Measurements from ENCODE around the gene EHMT1. TPM values are rescaled to one million over a fixed set of nuclear protein-coding genes. Genes with fewer than 3 reads are reported as not detected.

The EHMT1 gene
- total and polyA plus RNA-seq, 2 donors (not counting 1 experiment from before 2014, with no cell fraction given) = 101 to 394 TPM

DNA sequence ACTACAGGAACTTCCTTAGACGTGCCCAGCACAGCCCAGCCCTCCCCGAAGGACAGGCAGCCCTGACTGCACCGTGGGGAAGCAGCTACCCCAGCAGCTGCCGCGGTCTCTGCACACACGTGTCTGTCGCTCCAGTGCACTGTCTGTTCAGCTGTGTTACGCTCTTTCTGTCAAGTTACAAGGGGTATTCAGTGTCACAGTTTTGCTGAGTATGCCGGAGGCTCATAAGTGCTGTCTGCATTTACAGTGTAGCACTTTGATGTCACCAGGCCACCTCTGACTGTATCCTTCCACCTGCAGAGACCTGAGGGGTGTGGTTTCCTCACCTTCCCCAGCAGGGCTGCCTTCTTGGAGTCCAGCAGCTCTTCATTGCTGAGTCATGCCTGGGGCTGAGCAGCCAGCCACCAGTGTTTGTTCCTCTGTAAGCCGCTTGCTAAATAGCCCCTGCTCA, 126.8 kb downstream of the EHMT1 start:
- Mint-ChIP-seq H3K27me3 (no peaks in the 10 kb centered on the region), H3K4me1 (peaks cover 57% of the 10 kb centered on the region), H3K4me3 (peak overlapping the region; percentile 76), H3K9me3 (ENCODE audit: insufficient read depth) (no peaks in the 10 kb centered on the region), H3K27ac (peak overlapping the region; percentile 97)
- Histone ChIP-seq H3K9ac (ENCODE audit: low read length) (peak overlapping the region; percentile 25), H3K9me3 (ENCODE audit: control extremely low read depth in 1 of 3, control insufficient read depth in 2 of 3, insufficient read depth in 1 of 3, low read length in 2 of 3) (no peaks in the 10 kb centered on the region), H3K4me1 (ENCODE audit: control insufficient read depth in 2 of 2, insufficient read depth in 2 of 2, low read length in 2 of 2) (peaks cover 21 to 26% of the 10 kb centered on the region in 2 donors), H3K4me2 (replicated peaks; ENCODE audit: low read depth, low read length, poor library complexity, severe bottlenecking) (peak overlapping the region; percentile 71), H3K27ac (ENCODE audit: low read length in 2 of 2) (peak overlapping the region; percentile 62 to 71), H3K4me3 (ENCODE audit: control extremely low read depth in 1 of 5, extremely low read depth in 1 of 5, insufficient read depth in 1 of 5, low read depth in 2 of 5, low read length in 4 of 5) (no peak overlapping the region), H4K20me1 (ENCODE audit: control insufficient read depth, insufficient read depth, low read length, poor library complexity, severe bottlenecking) (peaks cover 17% of the 10 kb centered on the region), H3K27me3 (replicated peaks in 1 of 4; ENCODE audit: control extremely low read depth in 1 of 4, control insufficient read depth in 3 of 4, insufficient read depth in 4 of 4, low read length in 3 of 4) (no peaks in the 10 kb centered on the region), H2AFZ (ENCODE audit: insufficient read depth, low read depth, low read length, poor library complexity, severe bottlenecking) (no peak overlapping the region), H3K36me3 (replicated peaks in 1 of 2; ENCODE audit: control extremely low read depth in 1 of 2, control insufficient read depth in 1 of 2, extremely low read depth in 1 of 2, insufficient read depth in 2 of 2, low read length in 1 of 2) (peaks cover 0 to 47% of the 10 kb centered on the region in 2 experiments), H3K79me2 (ENCODE audit: control insufficient read depth, insufficient read depth, low read length) (peaks cover 28% of the 10 kb centered on the region)
- CTCF ChIA-PET = interaction anchor here (1.0 to 1.8 kb wide), 9 partner anchors 12 to 166 kb away, joined by 3 to 8 read pairs (median 4); no protein-coding TSS in a partner anchor
- TF ChIP-seq EZH2 (IDR thresholded peaks at IDR 0.05; ENCODE audit: borderline replicate concordance, insufficient read depth, low read depth, low read length, poor library complexity, severe bottlenecking) = no peak
- TF ChIP-seq, protein P1, sequence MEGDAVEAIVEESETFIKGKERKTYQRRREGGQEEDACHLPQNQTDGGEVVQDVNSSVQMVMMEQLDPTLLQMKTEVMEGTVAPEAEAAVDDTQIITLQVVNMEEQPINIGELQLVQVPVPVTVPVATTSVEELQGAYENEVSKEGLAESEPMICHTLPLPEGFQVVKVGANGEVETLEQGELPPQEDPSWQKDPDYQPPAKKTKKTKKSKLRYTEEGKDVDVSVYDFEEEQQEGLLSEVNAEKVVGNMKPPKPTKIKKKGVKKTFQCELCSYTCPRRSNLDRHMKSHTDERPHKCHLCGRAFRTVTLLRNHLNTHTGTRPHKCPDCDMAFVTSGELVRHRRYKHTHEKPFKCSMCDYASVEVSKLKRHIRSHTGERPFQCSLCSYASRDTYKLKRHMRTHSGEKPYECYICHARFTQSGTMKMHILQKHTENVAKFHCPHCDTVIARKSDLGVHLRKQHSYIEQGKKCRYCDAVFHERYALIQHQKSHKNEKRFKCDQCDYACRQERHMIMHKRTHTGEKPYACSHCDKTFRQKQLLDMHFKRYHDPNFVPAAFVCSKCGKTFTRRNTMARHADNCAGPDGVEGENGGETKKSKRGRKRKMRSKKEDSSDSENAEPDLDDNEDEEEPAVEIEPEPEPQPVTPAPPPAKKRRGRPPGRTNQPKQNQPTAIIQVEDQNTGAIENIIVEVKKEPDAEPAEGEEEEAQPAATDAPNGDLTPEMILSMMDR (IDR thresholded peaks at IDR 0.05) = no peak
- DNase-seq (peak; percentile 89), ATAC-seq (ENCODE audit: low read depth) (peak; percentile 96)
- intact Hi-C loops (cut with micrococcal nuclease) = loop anchor here (1.0 to 5.0 kb wide), 5 partner anchors 14 to 82 kb away; no protein-coding TSS in a partner anchor
- POLR2A ChIA-PET = interaction anchor here (0.7 to 1.3 kb wide), 6 partner anchors 13 to 72 kb away, joined by 4 to 14 read pairs (median 6); no protein-coding TSS in a partner anchor
- 7% methylated on average over 10 of the region's 10 CpGs for WGBS (ENCODE audit: insufficient coverage)

DNA sequence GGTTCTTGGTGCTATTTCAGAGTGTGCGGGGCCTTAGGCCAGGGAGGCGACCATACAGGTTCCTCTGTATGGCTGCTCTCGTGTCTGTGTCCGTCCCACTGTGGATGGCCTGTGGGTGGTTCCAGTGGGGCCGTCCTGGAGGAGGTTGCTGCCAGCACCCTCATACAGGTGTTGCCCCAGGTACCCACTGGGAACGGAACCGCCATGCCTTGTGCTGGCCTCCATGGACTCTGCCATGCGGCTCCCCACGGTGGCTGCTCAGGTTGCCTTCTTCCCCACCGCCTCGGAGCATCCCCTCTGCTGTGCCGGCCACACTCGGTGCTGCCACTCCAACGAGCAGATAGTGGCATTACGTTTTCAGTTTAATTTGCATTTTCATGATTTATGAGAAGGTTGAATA, 129.5 kb downstream of the EHMT1 start:
- peaks cover 21 to 26% of the 10 kb centered on the region in 2 donors for H3K4me1 ChIP-seq (ENCODE audit: control insufficient read depth in 2 of 2, insufficient read depth in 2 of 2, low read length in 2 of 2)
- no peak overlapping the region for H3K27ac Mint-ChIP-seq
- no peak overlapping the region for H3K9ac ChIP-seq (ENCODE audit: low read length)
- no peaks in the 10 kb centered on the region for H3K27me3 ChIP-seq (replicated peaks in 1 of 4; ENCODE audit: control extremely low read depth in 1 of 4, control insufficient read depth in 3 of 4, insufficient read depth in 4 of 4, low read length in 3 of 4)
- DNase-seq (no peak), ATAC-seq (ENCODE audit: low read depth) (no peak)
- peaks cover 2 to 55% of the 10 kb centered on the region in 2 experiments for H3K36me3 ChIP-seq (replicated peaks in 1 of 2; ENCODE audit: control extremely low read depth in 1 of 2, control insufficient read depth in 1 of 2, extremely low read depth in 1 of 2, insufficient read depth in 2 of 2, low read length in 1 of 2)
- TF ChIP-seq, protein P1 (IDR thresholded peaks at IDR 0.05) = no peak
- no peak for TF ChIP-seq EZH2 (IDR thresholded peaks at IDR 0.05; ENCODE audit: borderline replicate concordance, insufficient read depth, low read depth, low read length, poor library complexity, severe bottlenecking)
- no peak overlapping the region for H2AFZ ChIP-seq (ENCODE audit: insufficient read depth, low read depth, low read length, poor library complexity, severe bottlenecking)
- 97% methylated on average over 6 of the region's 15 CpGs for WGBS (ENCODE audit: insufficient coverage)
- peaks cover 55% of the 10 kb centered on the region for H3K79me2 ChIP-seq (ENCODE audit: control insufficient read depth, insufficient read depth, low read length)
- peaks cover 44% of the 10 kb centered on the region for H3K4me1 Mint-ChIP-seq
- H3K27me3 Mint-ChIP-seq = no peaks in the 10 kb centered on the region
- ChIA-PET CTCF (no interaction called here), POLR2A (interaction anchor here (1.2 kb wide), 1 partner anchor 75 kb away, joined by 3 read pairs; no protein-coding TSS in a partner anchor)
- no peak overlapping the region for H3K4me3 ChIP-seq (ENCODE audit: control extremely low read depth in 1 of 5, extremely low read depth in 1 of 5, insufficient read depth in 1 of 5, low read depth in 2 of 5, low read length in 4 of 5)
- no peak overlapping the region for H3K27ac ChIP-seq (ENCODE audit: low read length in 2 of 2)
- intact Hi-C loops (cut with micrococcal nuclease) = loop anchor here (5.0 kb wide), 3 partner anchors 41 to 79 kb away; no protein-coding TSS in a partner anchor
- H3K4me3 Mint-ChIP-seq = no peak overlapping the region
- no peak overlapping the region for H3K4me2 ChIP-seq (replicated peaks; ENCODE audit: low read depth, low read length, poor library complexity, severe bottlenecking)
- no peaks in the 10 kb centered on the region for H3K9me3 Mint-ChIP-seq (ENCODE audit: insufficient read depth)
- peaks cover 19% of the 10 kb centered on the region for H4K20me1 ChIP-seq (ENCODE audit: control insufficient read depth, insufficient read depth, low read length, poor library complexity, severe bottlenecking)
- H3K9me3 ChIP-seq (ENCODE audit: control extremely low read depth in 1 of 3, control insufficient read depth in 2 of 3, insufficient read depth in 1 of 3, low read length in 2 of 3) = no peaks in the 10 kb centered on the region
